Suprapubic skin (tissue), 4 donors: ENCODE results near the gene PPP2R2D. TPM values are rescaled to one million over a fixed set of nuclear protein-coding genes. Genes with fewer than 3 reads are reported as not detected.

Experiments used
- DNase-seq, 2 donors: peaks; one replicate each; pipeline ENCODE4 v3.0.0-alpha.2; 2019; ENCODE audit warnings: low spot score in 2 of 2
- H3K27ac ChIP-seq: fragments of 200-600 bp; sonication (generic); one replicate; pipeline ENCODE4 v1.5.1; 2019
- H3K27me3 ChIP-seq: fragments of 200-600 bp; sonication (generic); one replicate; pipeline ENCODE4 v1.5.1; 2019
- H3K36me3 ChIP-seq: fragments of 200-600 bp; sonication (generic); one replicate; pipeline ENCODE4 v1.5.1; 2019
- H3K4me1 ChIP-seq: fragments of 200-600 bp; sonication (generic); one replicate; pipeline ENCODE4 v1.5.1; 2019
- H3K4me3 ChIP-seq: fragments of 200-600 bp; sonication (generic); one replicate; pipeline ENCODE4 v1.5.1; 2019; ENCODE audit warnings: mild to moderate bottlenecking
- H3K9me3 ChIP-seq: fragments of 200-600 bp; sonication (generic); one replicate; pipeline ENCODE4 v1.5.1; 2019
- EP300 ChIP-seq: sonication (generic); formaldehyde crosslinking; IDR thresholded peaks from one replicate; pipeline ENCODE4 v1.6.1; 2017; ENCODE audit warnings: antibody characterized with exemption
- POLR2A ChIP-seq, 2 donors: fragments of 450-650 bp; IDR thresholded peaks; one replicate each; pipeline ENCODE4 v1.6.1; 2017; ENCODE audit warnings: antibody characterized with exemption in 2 of 2, mild to moderate bottlenecking in 2 of 2, moderate library complexity in 2 of 2
- POLR2AphosphoS5 ChIP-seq, 3 donors: sonication (generic); formaldehyde crosslinking; IDR thresholded peaks; one replicate each; pipeline ENCODE4 v1.6.1; 2017; ENCODE audit warnings: antibody characterized with exemption in 3 of 3
- WGBS: methylation state at CpG from one replicate; pipeline ENCODE4 v1.1.5; 2018; 5-methylcytosine and 5-hydroxymethylcytosine counted together
- total RNA-seq, 4 donors: library from RNA; depleted of rRNA; stranded (reverse); fragments of >200 nt; gene quantifications; one replicate each; pipeline ENCODE4 v1.1.0, GENCODE V29; 2016
- TF ChIP-seq, protein P1 (sequence below), 2 donors: fragments of 200-600 bp in 1 of 2; fragments of 450-650 bp in 1 of 2; sonication (generic) in 1 of 2; IDR thresholded peaks; one replicate each; pipeline ENCODE4 v1.5.1; 2016 to 2019; ENCODE audit warnings: antibody characterized with exemption in 2 of 2, mild to moderate bottlenecking in 1 of 2, moderate library complexity in 1 of 2

The PPP2R2D gene
- total RNA-seq, 4 donors from 2014 or later: 22.6 to 67.2 (median 30.1) TPM

- H3K9me3 ChIP-seq: no peaks in the 10 kb centered on the region
- H3K36me3 ChIP-seq: peaks cover 13% of the 10 kb centered on the region
- DNase-seq: no peak
- TF ChIP-seq EP300 (no peak), POLR2A (IDR thresholded peaks at IDR 0.05) (no peak), POLR2AphosphoS5 (IDR thresholded peaks at IDR 0.05) (no peak)
- TF ChIP-seq, protein P1, sequence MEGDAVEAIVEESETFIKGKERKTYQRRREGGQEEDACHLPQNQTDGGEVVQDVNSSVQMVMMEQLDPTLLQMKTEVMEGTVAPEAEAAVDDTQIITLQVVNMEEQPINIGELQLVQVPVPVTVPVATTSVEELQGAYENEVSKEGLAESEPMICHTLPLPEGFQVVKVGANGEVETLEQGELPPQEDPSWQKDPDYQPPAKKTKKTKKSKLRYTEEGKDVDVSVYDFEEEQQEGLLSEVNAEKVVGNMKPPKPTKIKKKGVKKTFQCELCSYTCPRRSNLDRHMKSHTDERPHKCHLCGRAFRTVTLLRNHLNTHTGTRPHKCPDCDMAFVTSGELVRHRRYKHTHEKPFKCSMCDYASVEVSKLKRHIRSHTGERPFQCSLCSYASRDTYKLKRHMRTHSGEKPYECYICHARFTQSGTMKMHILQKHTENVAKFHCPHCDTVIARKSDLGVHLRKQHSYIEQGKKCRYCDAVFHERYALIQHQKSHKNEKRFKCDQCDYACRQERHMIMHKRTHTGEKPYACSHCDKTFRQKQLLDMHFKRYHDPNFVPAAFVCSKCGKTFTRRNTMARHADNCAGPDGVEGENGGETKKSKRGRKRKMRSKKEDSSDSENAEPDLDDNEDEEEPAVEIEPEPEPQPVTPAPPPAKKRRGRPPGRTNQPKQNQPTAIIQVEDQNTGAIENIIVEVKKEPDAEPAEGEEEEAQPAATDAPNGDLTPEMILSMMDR (IDR thresholded peaks at IDR 0.05): no peak
- H3K4me1 ChIP-seq: peaks cover 46% of the 10 kb centered on the region
- 76% methylated on average over 5 of the region's 5 CpGs for WGBS
- H3K27me3 ChIP-seq: no peaks in the 10 kb centered on the region
- no peak overlapping the region for H3K4me3 ChIP-seq
- H3K27ac ChIP-seq: no peak overlapping the region
Observed at GRCh38 chr10:131905267-131905571, 4.4 kb downstream of the PPP2R2D start.

DNA sequence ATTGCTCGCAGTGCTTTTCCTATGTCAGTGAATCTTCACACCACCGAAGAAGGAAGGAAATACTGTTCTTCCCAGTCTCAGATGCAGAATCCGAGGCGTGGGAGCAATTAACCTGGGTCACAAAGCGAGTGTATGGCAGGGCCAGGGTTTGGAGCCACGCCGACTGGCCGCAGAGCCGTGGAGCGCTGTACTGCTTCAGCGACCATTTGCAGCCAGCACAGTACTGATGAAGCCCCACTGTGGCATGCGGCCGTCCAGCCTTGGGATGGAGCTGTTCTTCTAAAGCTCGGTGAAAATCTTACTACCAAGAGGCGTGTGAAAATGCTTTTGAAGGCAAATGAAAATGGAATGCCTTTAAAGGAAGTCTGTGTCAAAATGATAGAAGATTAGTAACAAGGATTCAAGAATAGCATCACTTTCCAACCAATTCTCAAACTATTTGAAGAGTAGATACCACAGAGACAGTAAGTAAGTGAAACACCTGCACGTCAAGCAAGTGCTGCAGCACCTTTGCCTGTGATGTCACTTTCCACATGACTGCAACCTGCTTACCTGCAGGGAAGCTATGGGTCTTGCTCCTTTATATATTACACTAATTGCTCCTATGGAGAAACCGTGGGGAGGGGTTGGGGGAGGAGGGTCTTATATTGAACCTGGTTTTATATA is 4.9 kb downstream of the PPP2R2D start:
- Histone ChIP-seq H3K9me3 (no peaks in the 10 kb centered on the region), H3K27me3 (no peaks in the 10 kb centered on the region), H3K4me3 (no peak overlapping the region), H3K27ac (no peak overlapping the region), H3K4me1 (peaks cover 45% of the 10 kb centered on the region), H3K36me3 (peaks cover 13% of the 10 kb centered on the region)
- TF ChIP-seq EP300: no peak
- TF ChIP-seq POLR2A (IDR thresholded peaks at IDR 0.05): no peak
- TF ChIP-seq POLR2AphosphoS5 (IDR thresholded peaks at IDR 0.05): no peak
- TF ChIP-seq, protein P1 (IDR thresholded peaks at IDR 0.05): no peak
- no peak for DNase-seq
- 88% methylated on average over 17 of the region's 17 CpGs for WGBS

- Histone ChIP-seq H3K4me1 (peaks cover 45% of the 10 kb centered on the region), H3K27me3 (no peaks in the 10 kb centered on the region), H3K27ac (no peak overlapping the region), H3K9me3 (no peaks in the 10 kb centered on the region), H3K36me3 (peaks cover 13% of the 10 kb centered on the region), H3K4me3 (no peak overlapping the region)
- TF ChIP-seq, protein P1 (IDR thresholded peaks at IDR 0.05): no peak
- TF ChIP-seq EP300 (no peak), POLR2AphosphoS5 (IDR thresholded peaks at IDR 0.05) (no peak), POLR2A (IDR thresholded peaks at IDR 0.05) (no peak)
- no peak for DNase-seq
- WGBS: 76% methylated on average over 1 of the region's 1 CpG
Observed at GRCh38 chr10:131906269-131906639, 5.4 kb downstream of the PPP2R2D start.

GRCh38 chr10:131907679-131908078 is 6.9 kb downstream of the PPP2R2D start:
- H3K4me1 ChIP-seq: peaks cover 34% of the 10 kb centered on the region
- H3K4me3 ChIP-seq: no peak overlapping the region
- no peaks in the 10 kb centered on the region for H3K27me3 ChIP-seq
- no peaks in the 10 kb centered on the region for H3K9me3 ChIP-seq
- TF ChIP-seq, protein P1 (IDR thresholded peaks at IDR 0.05): no peak
- no peak for TF ChIP-seq POLR2AphosphoS5 (IDR thresholded peaks at IDR 0.05)
- no peak for TF ChIP-seq EP300
- no peak for TF ChIP-seq POLR2A (IDR thresholded peaks at IDR 0.05)
- no peak overlapping the region for H3K27ac ChIP-seq
- DNase-seq: no peak
- peaks cover 23% of the 10 kb centered on the region for H3K36me3 ChIP-seq
- WGBS: 77% methylated on average over 8 of the region's 8 CpGs

DNA sequence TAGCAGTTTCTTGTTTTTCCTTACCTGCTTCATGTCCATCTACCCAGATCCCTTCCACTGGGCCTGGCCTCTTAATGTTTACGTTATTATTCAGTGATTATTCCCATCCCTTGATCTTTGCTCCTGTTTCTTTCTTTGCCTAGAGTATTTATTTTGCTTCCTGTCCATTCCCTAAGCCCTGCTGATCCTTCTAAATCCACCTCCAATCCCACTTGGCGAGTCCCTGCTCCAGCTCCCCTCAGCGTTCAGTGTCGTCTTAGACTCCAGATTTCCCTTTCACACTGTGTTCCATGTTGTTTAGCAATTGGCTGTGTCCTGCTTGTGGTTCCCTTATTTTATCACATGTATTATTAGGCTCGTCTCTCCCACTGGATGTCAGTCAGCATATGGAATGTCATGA is 7.3 kb downstream of the PPP2R2D start:
- TF ChIP-seq POLR2AphosphoS5 (IDR thresholded peaks at IDR 0.05) (no peak), EP300 (no peak), POLR2A (IDR thresholded peaks at IDR 0.05) (no peak)
- TF ChIP-seq, protein P1 (IDR thresholded peaks at IDR 0.05): no peak
- WGBS: 86% methylated on average over 5 of the region's 5 CpGs
- peaks cover 24% of the 10 kb centered on the region for H3K36me3 ChIP-seq
- H3K9me3 ChIP-seq: no peaks in the 10 kb centered on the region
- no peak overlapping the region for H3K27ac ChIP-seq
- no peak overlapping the region for H3K4me3 ChIP-seq
- no peaks in the 10 kb centered on the region for H3K27me3 ChIP-seq
- DNase-seq: no peak
- peaks cover 29% of the 10 kb centered on the region for H3K4me1 ChIP-seq
